Right hindlimb (tissue), 1 donor: ENCODE data around the gene HINT3.
"Not testable (repeated sequence)": the region's sequence is repeated elsewhere in the genome, so short reads cannot be mapped to it uniquely, and the experiment has no call there.

Experiments
- DNase-seq: peaks from one replicate; pipeline ENCODE4 v3.0.0-alpha.2; 2018

HINT3 gene

GRCh38 chr6:125940247-125941041 lies 16.1 kb upstream of the HINT3 start:
- no peak for DNase-seq

GRCh38 chr6:125942672-125943527 lies 13.7 kb upstream of the HINT3 start:
- no peak for DNase-seq

- no peak for DNase-seq
Observed at GRCh38 chr6:125943528-125944433, 12.8 kb upstream of the HINT3 start.

- peak; percentile 34 for DNase-seq
Observed at GRCh38 chr6:125944434-125944816, 12.1 kb upstream of the HINT3 start.

GRCh38 chr6:125944896-125945295 lies 11.7 kb upstream of the HINT3 start:
- no peak for DNase-seq

GRCh38 chr6:125945378-125946141 lies 11.0 kb upstream of the HINT3 start:
- DNase-seq: no peak

- no peak for DNase-seq
Observed at GRCh38 chr6:125947615-125948014, 9.0 kb upstream of the HINT3 start.

- DNase-seq: no peak
Observed at GRCh38 chr6:125948455-125948854, 8.1 kb upstream of the HINT3 start.

- no peak for DNase-seq
Observed at GRCh38 chr6:125949069-125949468, 7.5 kb upstream of the HINT3 start.

- DNase-seq: no peak
Observed at GRCh38 chr6:125950293-125950692, 6.3 kb upstream of the HINT3 start.

- not testable (repeated sequence) for DNase-seq
Observed at GRCh38 chr6:125950716-125951115, 5.9 kb upstream of the HINT3 start.

- DNase-seq: no peak
Observed at GRCh38 chr6:125951323-125951722, 5.2 kb upstream of the HINT3 start.

- DNase-seq: no peak
Observed at GRCh38 chr6:125952764-125953501, 3.6 kb upstream of the HINT3 start.

- DNase-seq: no peak
Observed at GRCh38 chr6:125953502-125953875, 3.1 kb upstream of the HINT3 start.

GRCh38 chr6:125954735-125955339 lies 1.7 kb upstream of the HINT3 start:
- no peak for DNase-seq

GRCh38 chr6:125955973-125956372 lies 597 bp upstream of the HINT3 start:
- DNase-seq: no peak

GRCh38 chr6:125957391-125957693 lies 772 bp downstream of the HINT3 start:
- no peak for DNase-seq

GRCh38 chr6:125957845-125958244 lies 1.3 kb downstream of the HINT3 start:
- DNase-seq: no peak

GRCh38 chr6:125959041-125959440 lies 2.5 kb downstream of the HINT3 start:
- no peak for DNase-seq

- DNase-seq: no peak
Observed at GRCh38 chr6:125961117-125961516, 4.5 kb downstream of the HINT3 start.

- no peak for DNase-seq
Observed at GRCh38 chr6:125962900-125963497, 6.4 kb downstream of the HINT3 start.
